Measurements from ENCODE around the gene FPR2. TPM values are rescaled to one million over a fixed set of nuclear protein-coding genes. Genes with fewer than 3 reads are reported as not detected.

FPR2 gene
- total and polyA plus RNA-seq, 2 donors (not counting 1 experiment from before 2014, with no cell fraction given) = not detected

GRCh38 chr19:51810223-51810622 is 49.2 kb downstream of the FPR2 start:
- WGBS (ENCODE audit: insufficient coverage) = 86% methylated on average over 4 of the region's 7 CpGs
- Histone ChIP-seq H3K9me3 (ENCODE audit: control extremely low read depth in 1 of 3, control insufficient read depth in 2 of 3, insufficient read depth in 1 of 3, low read length in 2 of 3) (peaks cover 5 to 24% (median 13%) of the 10 kb centered on the region in 3 donors), H3K4me3 (ENCODE audit: control extremely low read depth in 1 of 5, extremely low read depth in 1 of 5, insufficient read depth in 1 of 5, low read depth in 2 of 5, low read length in 4 of 5) (no peak overlapping the region), H3K27me3 (replicated peaks in 1 of 4; ENCODE audit: control extremely low read depth in 1 of 4, control insufficient read depth in 3 of 4, insufficient read depth in 4 of 4, low read length in 3 of 4) (no peaks in the 10 kb centered on the region), H2AFZ (ENCODE audit: insufficient read depth, low read depth, low read length, poor library complexity, severe bottlenecking) (no peak overlapping the region), H3K27ac (ENCODE audit: low read length in 2 of 2) (no peak overlapping the region), H3K9ac (ENCODE audit: low read length) (no peak overlapping the region), H3K36me3 (replicated peaks in 1 of 2; ENCODE audit: control extremely low read depth in 1 of 2, control insufficient read depth in 1 of 2, extremely low read depth in 1 of 2, insufficient read depth in 2 of 2, low read length in 1 of 2) (no peaks in the 10 kb centered on the region), H4K20me1 (ENCODE audit: control insufficient read depth, insufficient read depth, low read length, poor library complexity, severe bottlenecking) (no peaks in the 10 kb centered on the region), H3K4me1 (ENCODE audit: control insufficient read depth in 2 of 2, insufficient read depth in 2 of 2, low read length in 2 of 2) (no peaks in the 10 kb centered on the region), H3K4me2 (replicated peaks; ENCODE audit: low read depth, low read length, poor library complexity, severe bottlenecking) (no peak overlapping the region), H3K79me2 (ENCODE audit: control insufficient read depth, insufficient read depth, low read length) (no peaks in the 10 kb centered on the region)
- no peak overlapping the region for H3K4me3 Mint-ChIP-seq
- ATAC-seq (ENCODE audit: low read depth) (no peak), DNase-seq (no peak)
- TF ChIP-seq CTCF (IDR thresholded peaks at IDR 0.05) (no peak), EZH2 (IDR thresholded peaks at IDR 0.05; ENCODE audit: borderline replicate concordance, insufficient read depth, low read depth, low read length, poor library complexity, severe bottlenecking) (no peak)
- H3K27ac Mint-ChIP-seq = no peak overlapping the region
- ChIA-PET POLR2A (no interaction called here), CTCF (no interaction called here)
- H3K4me1 Mint-ChIP-seq = no peaks in the 10 kb centered on the region
- H3K9me3 Mint-ChIP-seq (ENCODE audit: insufficient read depth) = peaks cover 8% of the 10 kb centered on the region
- intact Hi-C loops (cut with micrococcal nuclease) = no loop called here
- no peaks in the 10 kb centered on the region for H3K27me3 Mint-ChIP-seq

- Histone ChIP-seq H3K79me2 (ENCODE audit: control insufficient read depth, insufficient read depth, low read length) (no peaks in the 10 kb centered on the region), H3K9ac (ENCODE audit: low read length) (no peak overlapping the region), H3K4me2 (replicated peaks; ENCODE audit: low read depth, low read length, poor library complexity, severe bottlenecking) (no peak overlapping the region), H2AFZ (ENCODE audit: insufficient read depth, low read depth, low read length, poor library complexity, severe bottlenecking) (no peak overlapping the region), H3K4me1 (ENCODE audit: control insufficient read depth in 2 of 2, insufficient read depth in 2 of 2, low read length in 2 of 2) (no peaks in the 10 kb centered on the region), H3K9me3 (ENCODE audit: control extremely low read depth in 1 of 3, control insufficient read depth in 2 of 3, insufficient read depth in 1 of 3, low read length in 2 of 3) (peaks cover 5 to 31% (median 13%) of the 10 kb centered on the region in 3 donors), H4K20me1 (ENCODE audit: control insufficient read depth, insufficient read depth, low read length, poor library complexity, severe bottlenecking) (no peaks in the 10 kb centered on the region), H3K4me3 (ENCODE audit: control extremely low read depth in 1 of 5, extremely low read depth in 1 of 5, insufficient read depth in 1 of 5, low read depth in 2 of 5, low read length in 4 of 5) (no peak overlapping the region), H3K36me3 (replicated peaks in 1 of 2; ENCODE audit: control extremely low read depth in 1 of 2, control insufficient read depth in 1 of 2, extremely low read depth in 1 of 2, insufficient read depth in 2 of 2, low read length in 1 of 2) (no peaks in the 10 kb centered on the region), H3K27me3 (replicated peaks in 1 of 4; ENCODE audit: control extremely low read depth in 1 of 4, control insufficient read depth in 3 of 4, insufficient read depth in 4 of 4, low read length in 3 of 4) (no peaks in the 10 kb centered on the region), H3K27ac (ENCODE audit: low read length in 2 of 2) (no peak overlapping the region)
- ATAC-seq (ENCODE audit: low read depth) (no peak), DNase-seq (no peak)
- Mint-ChIP-seq H3K9me3 (ENCODE audit: insufficient read depth) (peaks cover 8% of the 10 kb centered on the region), H3K27me3 (no peaks in the 10 kb centered on the region), H3K4me1 (no peaks in the 10 kb centered on the region), H3K4me3 (no peak overlapping the region), H3K27ac (no peak overlapping the region)
- ChIA-PET POLR2A (no interaction called here), CTCF (no interaction called here)
- WGBS (ENCODE audit: insufficient coverage) = 77% methylated on average over 11 of the region's 11 CpGs
- intact Hi-C loops (cut with micrococcal nuclease) = no loop called here
- TF ChIP-seq EZH2 (IDR thresholded peaks at IDR 0.05; ENCODE audit: borderline replicate concordance, insufficient read depth, low read depth, low read length, poor library complexity, severe bottlenecking) = no peak
- TF ChIP-seq CTCF (IDR thresholded peaks at IDR 0.05) = no peak
These were observed 50.4 kb downstream of the FPR2 start for GRCh38 chr19:51811344-51811743.
